ENCODE results near the gene ZC3H7A. TPM values are rescaled to one million over a fixed set of nuclear protein-coding genes. Genes with fewer than 3 reads are reported as not detected.

The ZC3H7A gene
- total and polyA plus RNA-seq, 2 of the 13 experiments (the other 11 are each of a cell fraction or from before 2014, with no cell fraction given) = 29.2 to 36.8 TPM

- TF ChIP-seq FUBP1 (CRISPR knock-in tag; IDR thresholded peaks at IDR 0.05; ENCODE audit: borderline replicate concordance) = no peak
- no peak; the same call in none of the 2 replicates for TF ChIP-seq TOE1 (CRISPR knock-in tag; IDR thresholded peaks at IDR 0.05)
- peak; percentile 98 for TF ChIP-seq ZSCAN9 (CRISPR knock-in tag; IDR thresholded peaks at IDR 0.05; ENCODE audit: borderline replicate concordance)
- peak; percentile 34; the same call in 1 of the 2 replicates for TF ChIP-seq HIC2 (CRISPR knock-in tag; IDR thresholded peaks at IDR 0.05; ENCODE audit: low read depth)
- no peak for TF ChIP-seq ZNF713 (CRISPR knock-in tag; IDR thresholded peaks at IDR 0.05)
- peak; percentile 81 for TF ChIP-seq HOXD1 (CRISPR knock-in tag; IDR thresholded peaks at IDR 0.05)
- TF ChIP-seq POGK (CRISPR knock-in tag; conservative IDR thresholded peaks at IDR 0.05) = peak; percentile 90
- TF ChIP-seq NAIF1 (CRISPR knock-in tag; IDR thresholded peaks at IDR 0.05; ENCODE audit: borderline replicate concordance) = no peak; the same call in 1 of the 2 replicates
- peak; percentile 94; the same call in 1 of the 2 replicates for TF ChIP-seq ZNF691 (CRISPR knock-in tag; IDR thresholded peaks at IDR 0.05; ENCODE audit: borderline replicate concordance, low read depth)
- peak; percentile 98 for TF ChIP-seq MYPOP (CRISPR knock-in tag; IDR thresholded peaks at IDR 0.05)
- TF ChIP-seq ZNF710 (CRISPR knock-in tag; IDR thresholded peaks at IDR 0.05; ENCODE audit: borderline replicate concordance) = peak; percentile 83
- peak; percentile 83; the same call in 1 of the 2 replicates for TF ChIP-seq PREB (CRISPR knock-in tag; IDR thresholded peaks at IDR 0.05)
- 0 out of 2 replicates have a peak, but pooled peaks have one; percentile 45 for TF ChIP-seq ZKSCAN5 (CRISPR knock-in tag; IDR thresholded peaks at IDR 0.05)
- TF ChIP-seq ZNF282 (IDR thresholded peaks at IDR 0.05; ENCODE audit: partially characterized antibody) = no peak
- TF ChIP-seq TFDP2 (CRISPR knock-in tag; IDR thresholded peaks at IDR 0.05) = peak; percentile 88
These were observed at the start of gene ZC3H7A (continued) for GRCh38 chr16:11797166-11797956.

Data from HepG2 (cell line).